ENCODE data around the gene FAH. TPM values are rescaled to one million over a fixed set of nuclear protein-coding genes. Genes with fewer than 3 reads are reported as not detected.
A peak's percentile ranks its signal among the peaks of the same experiment; 100 is the strongest.

FAH gene
- total and polyA plus RNA-seq, 9 of the 15 experiments (the other 6 are each of a cell fraction or from before 2014, with no cell fraction given): 66.8 to 310 (median 103) TPM

GRCh38 chr15:80151576-80151975 lies 1.2 kb upstream of the FAH start (continued):
- TF ChIP-seq, protein P1, sequence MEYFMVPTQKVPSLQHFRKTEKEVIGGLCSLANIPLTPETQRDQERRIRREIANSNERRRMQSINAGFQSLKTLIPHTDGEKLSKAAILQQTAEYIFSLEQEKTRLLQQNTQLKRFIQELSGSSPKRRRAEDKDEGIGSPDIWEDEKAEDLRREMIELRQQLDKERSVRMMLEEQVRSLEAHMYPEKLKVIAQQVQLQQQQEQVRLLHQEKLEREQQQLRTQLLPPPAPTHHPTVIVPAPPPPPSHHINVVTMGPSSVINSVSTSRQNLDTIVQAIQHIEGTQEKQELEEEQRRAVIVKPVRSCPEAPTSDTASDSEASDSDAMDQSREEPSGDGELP (CRISPR knock-in tag; IDR thresholded peaks at IDR 0.05; ENCODE audit: borderline replicate concordance): no peak
- TF ChIP-seq MAZ (CRISPR knock-in tag; conservative IDR thresholded peaks at IDR 0.05 in 1 of 2, IDR thresholded peaks at IDR 0.05 in 1 of 2) (no peak), CHAMP1 (IDR thresholded peaks at IDR 0.05) (no peak)

- CTCF ChIA-PET (ENCODE audit: low intra/inter-chr PET ratio): no interaction called here
- peak overlapping the region; percentile 91 for H2AFZ ChIP-seq (ENCODE audit: low read depth, low read length)
- TF ChIP-seq SAP30 (IDR thresholded peaks at IDR 0.05; ENCODE audit: borderline replicate concordance, insufficient read depth, low read depth, low read length, poor library complexity, severe bottlenecking) (peak; percentile 52), USF2 (CRISPR knock-in tag; IDR thresholded peaks at IDR 0.05) (peak; percentile 53), GABPB2 (CRISPR knock-in tag; conservative IDR thresholded peaks at IDR 0.05) (no peak), VEZF1 (CRISPR knock-in tag; IDR thresholded peaks at IDR 0.05) (peak; percentile 90), SMARCA5 (IDR thresholded peaks at IDR 0.05) (no peak), HLTF (IDR thresholded peaks at IDR 0.05) (no peak)
- TF ChIP-seq, protein P2, sequence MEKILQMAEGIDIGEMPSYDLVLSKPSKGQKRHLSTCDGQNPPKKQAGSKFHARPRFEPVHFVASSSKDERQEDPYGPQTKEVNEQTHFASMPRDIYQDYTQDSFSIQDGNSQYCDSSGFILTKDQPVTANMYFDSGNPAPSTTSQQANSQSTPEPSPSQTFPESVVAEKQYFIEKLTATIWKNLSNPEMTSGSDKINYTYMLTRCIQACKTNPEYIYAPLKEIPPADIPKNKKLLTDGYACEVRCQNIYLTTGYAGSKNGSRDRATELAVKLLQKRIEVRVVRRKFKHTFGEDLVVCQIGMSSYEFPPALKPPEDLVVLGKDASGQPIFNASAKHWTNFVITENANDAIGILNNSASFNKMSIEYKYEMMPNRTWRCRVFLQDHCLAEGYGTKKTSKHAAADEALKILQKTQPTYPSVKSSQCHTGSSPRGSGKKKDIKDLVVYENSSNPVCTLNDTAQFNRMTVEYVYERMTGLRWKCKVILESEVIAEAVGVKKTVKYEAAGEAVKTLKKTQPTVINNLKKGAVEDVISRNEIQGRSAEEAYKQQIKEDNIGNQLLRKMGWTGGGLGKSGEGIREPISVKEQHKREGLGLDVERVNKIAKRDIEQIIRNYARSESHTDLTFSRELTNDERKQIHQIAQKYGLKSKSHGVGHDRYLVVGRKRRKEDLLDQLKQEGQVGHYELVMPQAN (IDR thresholded peaks at IDR 0.05; ENCODE audit: borderline replicate concordance): peak; percentile 77
Measured at GRCh38 chr15:80152180-80152895, 461 bp upstream of the FAH start.

More at GRCh38 chr15:80152180-80152895, 461 bp upstream of the FAH start:
- Histone ChIP-seq H3K4me1 (replicated peaks in 1 of 2; ENCODE audit: control insufficient read depth in 2 of 2, insufficient read depth in 2 of 2, low read length in 2 of 2) (peaks cover 32 to 47% of the 10 kb centered on the region in 2 experiments), H3K4me2 (ENCODE audit: insufficient read depth, low read length) (peak overlapping the region; percentile 90), H3K9ac (ENCODE audit: insufficient read depth in 1 of 2, low read depth in 2 of 2, low read length in 2 of 2) (peak overlapping the region; percentile 53 to 93), H3K79me2 (ENCODE audit: control insufficient read depth, insufficient read depth, low read length) (peaks cover 33% of the 10 kb centered on the region), H3K27me3 (ENCODE audit: control insufficient read depth in 2 of 2, insufficient read depth in 2 of 2, low read length in 2 of 2) (no peaks in the 10 kb centered on the region), H3K27ac (ENCODE audit: extremely low read depth, low read depth, low read length) (peak overlapping the region; percentile 68; the same call in 2 of the 3 replicates), H4K20me1 (replicated peaks; ENCODE audit: control insufficient read depth, insufficient read depth, low read length) (no peaks in the 10 kb centered on the region), H3K9me3 (replicated peaks; ENCODE audit: control insufficient read depth, insufficient read depth, low read depth, low read length) (no peaks in the 10 kb centered on the region), H3K4me3 (peak overlapping the region; percentile 58), H3K36me3 (ENCODE audit: control insufficient read depth, insufficient read depth, low read length) (peaks cover 20% of the 10 kb centered on the region; the same call in 1 of the 3 replicates), H3K9me1 (ENCODE audit: control insufficient read depth, insufficient read depth, low read length) (no peaks in the 10 kb centered on the region)
- DNase-seq (ENCODE audit: extremely low read depth in 1 of 4, low spot score in 3 of 4) (peak; percentile 96 to 98 (median 97)), FAIRE-seq (no peak), ATAC-seq (peak; percentile 75)
- under 1% methylated on average over 7 of the region's 41 CpGs for WGBS (ENCODE audit: insufficient coverage, low coverage, missing lambda C conversion rate)
- POLR2A ChIA-PET: interaction anchor here (0.6 to 2.2 kb wide), 6 partner anchors 8 to 398 kb away, joined by 3 to 6 read pairs (median 4); no protein-coding TSS in a partner anchor
- in situ Hi-C loops (cut with MboI): loop anchor here (25.0 kb wide), 1 partner anchor 265 kb away; the partner anchor contains the start of gene MTHFS
- no TSS peak for BruUV-seq (replicated peaks)
- intact Hi-C loops (cut with micrococcal nuclease): loop anchor here (10.0 kb wide), 1 partner anchor 258 kb away; the partner anchor contains the start of gene MTHFS

Data from K562 (cell line).